ENCODE results near the gene EGR2. TPM values are rescaled to one million over a fixed set of nuclear protein-coding genes. Genes with fewer than 3 reads are reported as not detected.

Gene EGR2
- total RNA-seq, 4 donors from 2014 or later, result 0.40 to 1.5 (median 0.76) TPM; not detected in 1

GRCh38 chr10:62804356-62805230 lies 11.6 kb downstream of the EGR2 start, which contains the start of gene ADO:
Gene ADO, plus strand, starts transcription at chr10:62804720. Its CDS starts 340 bp downstream, at chr10:62805060.
- H3K4me1 ChIP-seq, result peaks cover 31 to 39% of the 10 kb centered on the region in 2 donors
- H3K36me3 ChIP-seq, result no peaks in the 10 kb centered on the region
- ATAC-seq (peak; percentile 93), DNase-seq (peak; percentile 75 to 88)
- in situ Hi-C loops (cut with MboI; ENCODE audit: low sequenced_read_pairs in 4 of 4), result loop anchor here in 3 of 4 donors (25.0 kb wide), 2 partner anchors 308 to 333 kb away; partner anchors contain the start of gene NRBF2 (in 1 of the 3)
- peak within 1 kb of the TSS; percentile 69 to 86 (median 78) for H3K4me3 ChIP-seq
- TF ChIP-seq CTCF (IDR thresholded peaks at IDR 0.05 in 4 of 5, conservative IDR thresholded peaks at IDR 0.05 in 1 of 5), result no peak
- TF ChIP-seq POLR2A (IDR thresholded peaks at IDR 0.05), result peak; percentile 72 to 82
- peak within 1 kb of the TSS; percentile 86 to 98 (median 95) for H3K27ac ChIP-seq
- intact Hi-C loops (cut with DNase I; ENCODE audit: low total_unique reads), result loop anchor here (1.0 to 10.0 kb wide), 4 partner anchors 12 to 910 kb away; partner anchors contain the start of genes ARID5B and EGR2
- peaks cover 0 to 3% (median 0%) of the 10 kb centered on the region in 3 donors for H3K27me3 ChIP-seq
- H3K9me3 ChIP-seq, result no peaks in the 10 kb centered on the region

GRCh38 chr10:62803724-62804355 lies 12.3 kb downstream of the EGR2 start:
- Histone ChIP-seq H3K27ac (peak overlapping the region; percentile 86 to 98 (median 95)), H3K36me3 (no peaks in the 10 kb centered on the region), H3K4me3 (peak overlapping the region; percentile 69 to 86 (median 78)), H3K9me3 (no peaks in the 10 kb centered on the region), H3K4me1 (peaks cover 24 to 39% of the 10 kb centered on the region in 2 donors), H3K27me3 (peaks cover 0 to 3% (median 0%) of the 10 kb centered on the region in 3 donors)
- DNase-seq (no peak), ATAC-seq (peak; percentile 11 to 29)
- no peak for TF ChIP-seq POLR2A (IDR thresholded peaks at IDR 0.05)
- TF ChIP-seq CTCF (IDR thresholded peaks at IDR 0.05 in 4 of 5, conservative IDR thresholded peaks at IDR 0.05 in 1 of 5), result no peak
- in situ Hi-C loops (cut with MboI; ENCODE audit: low sequenced_read_pairs in 4 of 4), result loop anchor here in 3 of 4 donors (25.0 kb wide), 2 partner anchors 308 to 333 kb away; partner anchors contain the start of gene NRBF2 (in 1 of the 3)
- intact Hi-C loops (cut with DNase I; ENCODE audit: low total_unique reads), result loop anchor here (1.0 to 10.0 kb wide), 4 partner anchors 12 to 911 kb away; partner anchors contain the start of genes ARID5B and EGR2

GRCh38 chr10:62801871-62802270 lies 14.3 kb downstream of the EGR2 start:
- Histone ChIP-seq H3K4me3 (no peak overlapping the region), H3K9me3 (no peaks in the 10 kb centered on the region), H3K4me1 (peaks cover 9 to 20% of the 10 kb centered on the region in 2 donors), H3K27ac (no peak overlapping the region), H3K36me3 (no peaks in the 10 kb centered on the region), H3K27me3 (peaks cover 0 to 7% (median 0%) of the 10 kb centered on the region in 3 donors)
- TF ChIP-seq POLR2A (IDR thresholded peaks at IDR 0.05), result no peak
- DNase-seq (no peak), ATAC-seq (no peak)
- in situ Hi-C loops (cut with MboI; ENCODE audit: low sequenced_read_pairs in 4 of 4), result loop anchor here in 3 of 4 donors (25.0 kb wide), 2 partner anchors 310 to 335 kb away; partner anchors contain the start of gene NRBF2 (in 1 of the 3)
- intact Hi-C loops (cut with DNase I; ENCODE audit: low total_unique reads), result loop anchor here (5.0 to 10.0 kb wide), 3 partner anchors 40 to 913 kb away; partner anchors contain the start of gene ARID5B

GRCh38 chr10:62796896-62797295 lies 19.3 kb downstream of the EGR2 start:
- Histone ChIP-seq H3K27me3 (peaks cover 0 to 7% (median 6%) of the 10 kb centered on the region in 3 donors), H3K4me3 (no peak overlapping the region), H3K9me3 (no peaks in the 10 kb centered on the region), H3K36me3 (no peaks in the 10 kb centered on the region), H3K4me1 (no peaks in the 10 kb centered on the region), H3K27ac (no peak overlapping the region)
- intact Hi-C loops (cut with DNase I; ENCODE audit: low total_unique reads) (no loop called here), in situ Hi-C loops (cut with MboI; ENCODE audit: low sequenced_read_pairs in 4 of 4) (no loop called here)
- ATAC-seq (no peak), DNase-seq (no peak)
- TF ChIP-seq POLR2A (IDR thresholded peaks at IDR 0.05) (no peak), CTCF (IDR thresholded peaks at IDR 0.05 in 4 of 5, conservative IDR thresholded peaks at IDR 0.05 in 1 of 5) (no peak)

Measured in gastrocnemius medialis (tissue), 4 donors.